Measurements from ENCODE around the gene FBN1. TPM values are rescaled to one million over a fixed set of nuclear protein-coding genes. Genes with fewer than 3 reads are reported as not detected.

FBN1 gene
- total and polyA plus RNA-seq, 2 experiments from 2014 or later = 1.9 to 3.8 TPM

DNA sequence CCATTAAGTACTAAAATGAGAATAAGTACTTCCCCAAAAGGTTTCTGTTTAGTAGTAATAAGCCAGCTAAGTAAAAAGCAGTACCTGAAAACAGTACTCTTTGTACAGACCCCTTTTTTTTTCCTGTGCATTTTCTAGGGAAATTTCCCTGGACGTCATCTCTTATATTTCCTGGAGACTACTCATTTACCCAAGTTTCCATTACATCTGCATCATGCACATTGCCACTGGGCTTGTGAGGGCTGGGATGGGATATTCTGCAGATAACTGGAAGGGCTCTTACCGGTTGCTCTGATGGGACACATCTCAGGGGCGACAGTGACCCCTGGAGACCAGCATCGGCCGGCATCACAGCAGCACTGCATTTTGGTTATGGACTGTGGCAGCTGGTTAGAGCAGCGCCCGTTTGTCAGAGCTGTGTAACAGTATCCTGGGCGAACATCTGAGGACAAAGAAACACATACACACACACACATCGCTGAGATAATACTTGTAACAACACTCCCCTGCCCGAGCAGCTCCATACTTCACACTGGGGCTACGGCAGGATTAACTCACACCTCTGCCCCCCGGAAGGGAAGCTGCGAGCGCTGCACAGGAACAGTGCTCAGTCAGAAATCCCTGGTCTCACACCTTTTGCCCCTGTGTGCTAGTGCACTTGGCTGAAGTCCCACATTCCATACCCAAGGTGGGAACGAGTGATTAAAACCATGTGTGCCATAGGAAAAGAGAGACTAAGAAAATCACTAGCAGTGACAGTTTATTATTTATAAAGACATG lies 124.9 kb downstream of the FBN1 start:
- Histone ChIP-seq H3K36me3 (ENCODE audit: insufficient read depth) (no peaks in the 10 kb centered on the region), H4K20me1 (replicated peaks; ENCODE audit: insufficient read depth) (no peaks in the 10 kb centered on the region), H3K27me3 (ENCODE audit: insufficient read depth) (no peaks in the 10 kb centered on the region), H3K4me2 (no peak overlapping the region), H3K4me3 (no peak overlapping the region), H3K27ac (ENCODE audit: low read depth) (no peak overlapping the region), H3K4me1 (ENCODE audit: insufficient read depth) (no peaks in the 10 kb centered on the region), H3K9me2 (ENCODE audit: insufficient read depth) (no peaks in the 10 kb centered on the region; the same call in 1 of the 2 replicates), H3F3A (replicated peaks; ENCODE audit: low read depth) (no peaks in the 10 kb centered on the region), H2AFZ (no peak overlapping the region), H3K79me2 (replicated peaks; ENCODE audit: insufficient read depth) (no peaks in the 10 kb centered on the region)
- Mint-ChIP-seq H3K27ac (no peak overlapping the region), H3K27me3 (ENCODE audit: insufficient read depth, low read depth, poor library complexity) (no peaks in the 10 kb centered on the region), H3K36me3 (ENCODE audit: low read depth) (no peaks in the 10 kb centered on the region; the same call in 2 of the 3 replicates), H3K4me3 (no peak overlapping the region), H3K9me3 (peaks cover 6% of the 10 kb centered on the region; the same call in 2 of the 3 replicates), H3K4me1 (peaks cover 5% of the 10 kb centered on the region; the same call in 1 of the 3 replicates)
- DNase-seq (ENCODE audit: low spot score) (peak; percentile 70), ATAC-seq (peak; percentile 99)
- no peak for TF ChIP-seq JUNB (IDR thresholded peaks at IDR 0.05; ENCODE audit: unreplicated experiment)
- TF ChIP-seq, protein P1, sequence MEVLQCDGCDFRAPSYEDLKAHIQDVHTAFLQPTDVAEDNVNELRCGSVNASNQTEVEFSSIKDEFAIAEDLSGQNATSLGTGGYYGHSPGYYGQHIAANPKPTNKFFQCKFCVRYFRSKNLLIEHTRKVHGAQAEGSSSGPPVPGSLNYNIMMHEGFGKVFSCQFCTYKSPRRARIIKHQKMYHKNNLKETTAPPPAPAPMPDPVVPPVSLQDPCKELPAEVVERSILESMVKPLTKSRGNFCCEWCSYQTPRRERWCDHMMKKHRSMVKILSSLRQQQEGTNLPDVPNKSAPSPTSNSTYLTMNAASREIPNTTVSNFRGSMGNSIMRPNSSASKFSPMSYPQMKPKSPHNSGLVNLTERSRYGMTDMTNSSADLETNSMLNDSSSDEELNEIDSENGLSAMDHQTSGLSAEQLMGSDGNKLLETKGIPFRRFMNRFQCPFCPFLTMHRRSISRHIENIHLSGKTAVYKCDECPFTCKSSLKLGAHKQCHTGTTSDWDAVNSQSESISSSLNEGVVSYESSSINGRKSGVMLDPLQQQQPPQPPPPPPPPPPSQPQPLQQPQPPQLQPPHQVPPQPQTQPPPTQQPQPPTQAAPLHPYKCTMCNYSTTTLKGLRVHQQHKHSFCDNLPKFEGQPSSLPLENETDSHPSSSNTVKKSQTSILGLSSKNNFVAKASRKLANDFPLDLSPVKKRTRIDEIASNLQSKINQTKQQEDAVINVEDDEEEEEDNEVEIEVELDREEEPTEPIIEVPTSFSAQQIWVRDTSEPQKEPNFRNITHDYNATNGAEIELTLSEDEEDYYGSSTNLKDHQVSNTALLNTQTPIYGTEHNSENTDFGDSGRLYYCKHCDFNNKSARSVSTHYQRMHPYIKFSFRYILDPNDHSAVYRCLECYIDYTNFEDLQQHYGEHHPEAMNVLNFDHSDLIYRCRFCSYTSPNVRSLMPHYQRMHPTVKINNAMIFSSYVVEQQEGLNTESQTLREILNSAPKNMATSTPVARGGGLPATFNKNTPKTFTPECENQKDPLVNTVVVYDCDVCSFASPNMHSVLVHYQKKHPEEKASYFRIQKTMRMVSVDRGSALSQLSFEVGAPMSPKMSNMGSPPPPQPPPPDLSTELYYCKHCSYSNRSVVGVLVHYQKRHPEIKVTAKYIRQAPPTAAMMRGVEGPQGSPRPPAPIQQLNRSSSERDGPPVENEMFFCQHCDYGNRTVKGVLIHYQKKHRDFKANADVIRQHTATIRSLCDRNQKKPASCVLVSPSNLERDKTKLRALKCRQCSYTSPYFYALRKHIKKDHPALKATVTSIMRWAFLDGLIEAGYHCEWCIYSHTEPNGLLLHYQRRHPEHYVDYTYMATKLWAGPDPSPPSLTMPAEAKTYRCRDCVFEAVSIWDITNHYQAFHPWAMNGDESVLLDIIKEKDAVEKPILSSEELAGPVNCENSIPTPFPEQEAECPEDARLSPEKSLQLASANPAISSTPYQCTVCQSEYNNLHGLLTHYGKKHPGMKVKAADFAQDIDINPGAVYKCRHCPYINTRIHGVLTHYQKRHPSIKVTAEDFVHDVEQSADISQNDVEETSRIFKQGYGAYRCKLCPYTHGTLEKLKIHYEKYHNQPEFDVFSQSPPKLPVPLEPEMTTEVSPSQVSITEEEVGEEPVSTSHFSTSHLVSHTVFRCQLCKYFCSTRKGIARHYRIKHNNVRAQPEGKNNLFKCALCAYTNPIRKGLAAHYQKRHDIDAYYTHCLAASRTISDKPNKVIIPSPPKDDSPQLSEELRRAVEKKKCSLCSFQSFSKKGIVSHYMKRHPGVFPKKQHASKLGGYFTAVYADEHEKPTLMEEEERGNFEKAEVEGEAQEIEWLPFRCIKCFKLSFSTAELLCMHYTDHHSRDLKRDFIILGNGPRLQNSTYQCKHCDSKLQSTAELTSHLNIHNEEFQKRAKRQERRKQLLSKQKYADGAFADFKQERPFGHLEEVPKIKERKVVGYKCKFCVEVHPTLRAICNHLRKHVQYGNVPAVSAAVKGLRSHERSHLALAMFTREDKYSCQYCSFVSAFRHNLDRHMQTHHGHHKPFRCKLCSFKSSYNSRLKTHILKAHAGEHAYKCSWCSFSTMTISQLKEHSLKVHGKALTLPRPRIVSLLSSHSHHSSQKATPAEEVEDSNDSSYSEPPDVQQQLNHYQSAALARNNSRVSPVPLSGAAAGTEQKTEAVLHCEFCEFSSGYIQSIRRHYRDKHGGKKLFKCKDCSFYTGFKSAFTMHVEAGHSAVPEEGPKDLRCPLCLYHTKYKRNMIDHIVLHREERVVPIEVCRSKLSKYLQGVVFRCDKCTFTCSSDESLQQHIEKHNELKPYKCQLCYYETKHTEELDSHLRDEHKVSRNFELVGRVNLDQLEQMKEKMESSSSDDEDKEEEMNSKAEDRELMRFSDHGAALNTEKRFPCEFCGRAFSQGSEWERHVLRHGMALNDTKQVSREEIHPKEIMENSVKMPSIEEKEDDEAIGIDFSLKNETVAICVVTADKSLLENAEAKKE (CRISPR knock-in tag; IDR thresholded peaks at IDR 0.05) = no peak
- TF ChIP-seq NANOG (IDR thresholded peaks at IDR 0.05; ENCODE audit: borderline replicate concordance) = no peak
- no peak for TF ChIP-seq EZH2phosphoT487 (IDR thresholded peaks at IDR 0.05; ENCODE audit: unreplicated experiment)
- TF ChIP-seq, protein P2, sequence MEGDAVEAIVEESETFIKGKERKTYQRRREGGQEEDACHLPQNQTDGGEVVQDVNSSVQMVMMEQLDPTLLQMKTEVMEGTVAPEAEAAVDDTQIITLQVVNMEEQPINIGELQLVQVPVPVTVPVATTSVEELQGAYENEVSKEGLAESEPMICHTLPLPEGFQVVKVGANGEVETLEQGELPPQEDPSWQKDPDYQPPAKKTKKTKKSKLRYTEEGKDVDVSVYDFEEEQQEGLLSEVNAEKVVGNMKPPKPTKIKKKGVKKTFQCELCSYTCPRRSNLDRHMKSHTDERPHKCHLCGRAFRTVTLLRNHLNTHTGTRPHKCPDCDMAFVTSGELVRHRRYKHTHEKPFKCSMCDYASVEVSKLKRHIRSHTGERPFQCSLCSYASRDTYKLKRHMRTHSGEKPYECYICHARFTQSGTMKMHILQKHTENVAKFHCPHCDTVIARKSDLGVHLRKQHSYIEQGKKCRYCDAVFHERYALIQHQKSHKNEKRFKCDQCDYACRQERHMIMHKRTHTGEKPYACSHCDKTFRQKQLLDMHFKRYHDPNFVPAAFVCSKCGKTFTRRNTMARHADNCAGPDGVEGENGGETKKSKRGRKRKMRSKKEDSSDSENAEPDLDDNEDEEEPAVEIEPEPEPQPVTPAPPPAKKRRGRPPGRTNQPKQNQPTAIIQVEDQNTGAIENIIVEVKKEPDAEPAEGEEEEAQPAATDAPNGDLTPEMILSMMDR (conservative IDR thresholded peaks at IDR 0.05; ENCODE audit: low read depth in 2 of 2) = peak; percentile 65 to 85
- TF ChIP-seq ZNF331 (CRISPR knock-in tag; IDR thresholded peaks at IDR 0.05; ENCODE audit: low read depth) = no peak
- TF ChIP-seq CREB1 (CRISPR knock-in tag; IDR thresholded peaks at IDR 0.05; ENCODE audit: low read depth) = no peak
- no peak for TF ChIP-seq ZNF114 (CRISPR knock-in tag; IDR thresholded peaks at IDR 0.05)
